ENCODE results near the gene IER2. TPM values are rescaled to one million over a fixed set of nuclear protein-coding genes. Genes with fewer than 3 reads are reported as not detected.

Gene IER2
- total and polyA plus RNA-seq, 10 donors: 56.7 to 131 (median 89.5) TPM

DNA sequence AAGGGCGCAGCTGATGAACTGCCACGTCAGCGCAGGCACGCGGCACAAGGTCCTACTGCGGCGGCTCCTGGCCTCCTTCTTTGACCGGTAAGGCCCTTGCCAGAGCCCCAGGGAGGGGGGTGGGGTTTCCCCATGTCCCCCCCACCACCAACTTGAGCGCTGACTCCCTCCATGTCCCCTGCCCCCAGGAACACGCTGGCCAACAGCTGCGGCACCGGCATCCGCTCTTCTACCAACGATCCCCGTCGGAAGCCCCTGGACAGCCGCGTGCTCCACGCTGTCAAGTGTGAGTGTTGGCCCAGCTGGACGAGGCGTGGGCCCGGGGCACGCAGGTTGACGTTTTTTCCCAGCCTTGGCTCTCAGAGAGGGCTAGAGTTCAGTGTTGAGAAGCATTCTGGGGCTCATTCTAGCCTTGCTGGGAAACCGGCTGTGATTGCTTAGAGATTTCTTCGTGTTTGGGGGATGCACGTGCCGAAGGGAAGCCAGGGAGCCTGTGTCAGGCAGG is 12.9 kb upstream of the IER2 start:
- TF ChIP-seq, protein P1, sequence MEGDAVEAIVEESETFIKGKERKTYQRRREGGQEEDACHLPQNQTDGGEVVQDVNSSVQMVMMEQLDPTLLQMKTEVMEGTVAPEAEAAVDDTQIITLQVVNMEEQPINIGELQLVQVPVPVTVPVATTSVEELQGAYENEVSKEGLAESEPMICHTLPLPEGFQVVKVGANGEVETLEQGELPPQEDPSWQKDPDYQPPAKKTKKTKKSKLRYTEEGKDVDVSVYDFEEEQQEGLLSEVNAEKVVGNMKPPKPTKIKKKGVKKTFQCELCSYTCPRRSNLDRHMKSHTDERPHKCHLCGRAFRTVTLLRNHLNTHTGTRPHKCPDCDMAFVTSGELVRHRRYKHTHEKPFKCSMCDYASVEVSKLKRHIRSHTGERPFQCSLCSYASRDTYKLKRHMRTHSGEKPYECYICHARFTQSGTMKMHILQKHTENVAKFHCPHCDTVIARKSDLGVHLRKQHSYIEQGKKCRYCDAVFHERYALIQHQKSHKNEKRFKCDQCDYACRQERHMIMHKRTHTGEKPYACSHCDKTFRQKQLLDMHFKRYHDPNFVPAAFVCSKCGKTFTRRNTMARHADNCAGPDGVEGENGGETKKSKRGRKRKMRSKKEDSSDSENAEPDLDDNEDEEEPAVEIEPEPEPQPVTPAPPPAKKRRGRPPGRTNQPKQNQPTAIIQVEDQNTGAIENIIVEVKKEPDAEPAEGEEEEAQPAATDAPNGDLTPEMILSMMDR (IDR thresholded peaks at IDR 0.05 in 8 of 11, conservative IDR thresholded peaks at IDR 0.05 in 3 of 11): no peak
- TF ChIP-seq POLR2AphosphoS5 (IDR thresholded peaks at IDR 0.05) (no peak), POLR2A (IDR thresholded peaks at IDR 0.05) (no peak)
- 92 to 96% (median 94%) methylated on average over 24 to 28 of the region's 28 CpGs for WGBS, 5 donors
- no peak for DNase-seq
- Histone ChIP-seq H3K9me3 (no peaks in the 10 kb centered on the region), H3K4me1 (peaks cover 0 to 30% (median 3%) of the 10 kb centered on the region in 6 donors), H3K27ac (no peak overlapping the region), H3K4me3 (no peak overlapping the region), H3K27me3 (replicated peaks in 1 of 7) (no peaks in the 10 kb centered on the region), H3K36me3 (peaks cover 0 to 98% (median 42%) of the 10 kb centered on the region in 6 donors)
- intact Hi-C loops (cut with DNase I; ENCODE audit: low total_unique reads): no loop called here

- Histone ChIP-seq H3K27me3 (replicated peaks in 1 of 7) (no peaks in the 10 kb centered on the region), H3K36me3 (peaks cover 0 to 94% (median 46%) of the 10 kb centered on the region in 6 donors), H3K27ac (peak overlapping the region in 1 of 8 donors; percentile 53), H3K9me3 (no peaks in the 10 kb centered on the region), H3K4me3 (no peak overlapping the region), H3K4me1 (peaks cover 0 to 24% (median 2%) of the 10 kb centered on the region in 6 donors)
- WGBS, 5 donors: 87 to 91% (median 87%) methylated on average over 38 to 40 of the region's 40 CpGs
- TF ChIP-seq POLR2A (IDR thresholded peaks at IDR 0.05): no peak
- TF ChIP-seq POLR2AphosphoS5 (IDR thresholded peaks at IDR 0.05): peak in 1 of 3 donors; percentile 60
- DNase-seq: no peak
- intact Hi-C loops (cut with DNase I; ENCODE audit: low total_unique reads): no loop called here
Measured at GRCh38 chr19:13138171-13138915, 11.9 kb upstream of the IER2 start.

GRCh38 chr19:13138916-13139198 is 11.4 kb upstream of the IER2 start:
- peaks cover 0 to 94% (median 51%) of the 10 kb centered on the region in 6 donors for H3K36me3 ChIP-seq
- DNase-seq: no peak
- 52 to 91% (median 79%) methylated on average over 10 of the region's 10 CpGs for WGBS, 5 donors
- TF ChIP-seq, protein P1 (IDR thresholded peaks at IDR 0.05 in 8 of 11, conservative IDR thresholded peaks at IDR 0.05 in 3 of 11): no peak
- TF ChIP-seq POLR2A (IDR thresholded peaks at IDR 0.05) (no peak), POLR2AphosphoS5 (IDR thresholded peaks at IDR 0.05) (no peak)
- peaks cover 0 to 24% (median 3%) of the 10 kb centered on the region in 6 donors for H3K4me1 ChIP-seq
- intact Hi-C loops (cut with DNase I; ENCODE audit: low total_unique reads): no loop called here
- peak overlapping the region in 1 of 8 donors; percentile 53 for H3K27ac ChIP-seq
- H3K27me3 ChIP-seq (replicated peaks in 1 of 7): no peaks in the 10 kb centered on the region
- no peaks in the 10 kb centered on the region for H3K9me3 ChIP-seq
- H3K4me3 ChIP-seq: no peak overlapping the region

GRCh38 chr19:13139633-13140311 is 10.4 kb upstream of the IER2 start:
- TF ChIP-seq, protein P1 (IDR thresholded peaks at IDR 0.05 in 8 of 11, conservative IDR thresholded peaks at IDR 0.05 in 3 of 11): no peak
- TF ChIP-seq POLR2A (IDR thresholded peaks at IDR 0.05): no peak
- no peak for TF ChIP-seq POLR2AphosphoS5 (IDR thresholded peaks at IDR 0.05)
- H3K27me3 ChIP-seq (replicated peaks in 1 of 7): no peaks in the 10 kb centered on the region
- H3K4me3 ChIP-seq: no peak overlapping the region
- H3K9me3 ChIP-seq: no peaks in the 10 kb centered on the region
- DNase-seq: no peak
- H3K4me1 ChIP-seq: peaks cover 0 to 27% (median 4%) of the 10 kb centered on the region in 6 donors
- H3K27ac ChIP-seq: peak overlapping the region in 2 of 8 donors; percentile 15 to 53
- intact Hi-C loops (cut with DNase I; ENCODE audit: low total_unique reads): no loop called here
- 76 to 91% (median 85%) methylated on average over 6 to 11 of the region's 11 CpGs for WGBS, 5 donors
- H3K36me3 ChIP-seq: peaks cover 0 to 94% (median 60%) of the 10 kb centered on the region in 6 donors

All from spleen (tissue), 11 donors.